HepG2 (cell line): ENCODE measurements around the gene FAM219A. TPM values are rescaled to one million over a fixed set of nuclear protein-coding genes. Genes with fewer than 3 reads are reported as not detected.

Source experiments
- AGO2 ChIP-seq: fragments of 200-400 bp; formaldehyde crosslinking; optimal IDR thresholded peaks from 2 replicates; pipeline ENCODE3; 2017; ENCODE audit warnings: mild to moderate bottlenecking, low read depth, low read length, moderate library complexity
- CCAR2 ChIP-seq: fragments of 200-400 bp; formaldehyde crosslinking; optimal IDR thresholded peaks from 2 replicates; pipeline ENCODE3; 2018; ENCODE audit warnings: low read depth, mild to moderate bottlenecking, low read length, moderate library complexity
- CHD4 ChIP-seq: fragments of 200-600 bp; sonication (generic); IDR thresholded peaks from 2 replicates; pipeline ENCODE4 v1.7.0; 2017; ENCODE audit warnings: mild to moderate bottlenecking, low read length, borderline replicate concordance
- GMEB1 ChIP-seq: sonication (generic); formaldehyde crosslinking; IDR thresholded peaks from 2 replicates; pipeline ENCODE4 v1.5.1; 2020; ENCODE audit warnings: missing genetic modification reagents, mild to moderate bottlenecking, borderline replicate concordance
- HMG20A ChIP-seq: IDR thresholded peaks from 2 replicates; pipeline ENCODE4 v1.6.1; 2016; ENCODE audit warnings: borderline replicate concordance
- KMT2A ChIP-seq: sonication (generic); formaldehyde crosslinking; IDR thresholded peaks from 2 replicates; pipeline ENCODE4 v1.4.0; 2020; ENCODE audit warnings: missing genetic modification reagents
- MZF1 ChIP-seq: sonication (generic); formaldehyde crosslinking; IDR thresholded peaks from 2 replicates; pipeline ENCODE4 v1.8.1; 2023; ENCODE audit warnings: mild to moderate bottlenecking, missing genetic modification reagents, borderline replicate concordance
- PCBP1 ChIP-seq: fragments of 200-400 bp; formaldehyde crosslinking; IDR thresholded peaks from 2 replicates; pipeline ENCODE4 v1.6.1; 2017; ENCODE audit warnings: mild to moderate bottlenecking, low read depth, low read length, borderline replicate concordance
- POLR2G ChIP-seq: fragments of 200-400 bp; formaldehyde crosslinking; IDR thresholded peaks from 2 replicates; pipeline ENCODE4 v1.6.1; 2018; ENCODE audit warnings: mild to moderate bottlenecking, low read depth, low read length, moderate library complexity
- RFX3 ChIP-seq: IDR thresholded peaks from 2 replicates; pipeline ENCODE4 v1.6.1; 2016; ENCODE audit warnings: missing biosample characterization, missing genetic modification reagents
- SAFB2 ChIP-seq: sonication (generic); formaldehyde crosslinking; IDR thresholded peaks from 2 replicates; pipeline ENCODE4 v1.5.1; 2020; ENCODE audit warnings: missing genetic modification reagents, low read depth, mild to moderate bottlenecking, borderline replicate concordance
- TCF12 ChIP-seq, 2 experiments: fragments of 450-650 bp in 1 of 2; sonication (generic) in 1 of 2; formaldehyde crosslinking in 1 of 2; IDR thresholded peaks; 2 replicates each; pipeline versions ENCODE4 v1.6.1 to v1.8.0; 2017 to 2022; ENCODE audit warnings: antibody characterized with exemption in 1 of 2, mild to moderate bottlenecking in 1 of 2, missing genetic modification reagents in 1 of 2, moderate library complexity in 1 of 2
- THAP9 ChIP-seq: sonication (generic); formaldehyde crosslinking; IDR thresholded peaks from 2 replicates; pipeline ENCODE4; 2020; ENCODE audit warnings: missing genetic modification reagents, mild to moderate bottlenecking, borderline replicate concordance
- WIZ ChIP-seq: sonication (generic); formaldehyde crosslinking; IDR thresholded peaks from 2 replicates; pipeline ENCODE4 v1.5.1; 2020; ENCODE audit warnings: mild to moderate bottlenecking, missing genetic modification reagents
- YEATS2 ChIP-seq: sonication (generic); formaldehyde crosslinking; IDR thresholded peaks from 2 replicates; pipeline ENCODE4 v1.4.0; 2020; ENCODE audit warnings: missing genetic modification reagents, borderline replicate concordance
- ZSCAN25 ChIP-seq: sonication (generic); formaldehyde crosslinking; IDR thresholded peaks from 2 replicates; pipeline ENCODE4 v1.8.0; 2022; ENCODE audit warnings: mild to moderate bottlenecking, missing genetic modification reagents
- polyA plus RNA-seq, 8 experiments: library from polyadenylated mRNA; depleted of rRNA in 3 of 8; stranded (reverse) in 7 of 8; unstranded in 1 of 8; fragments of >200 nt; fragmentation: Illumina TruSeq in 4 of 8; extraction: Trizol in 4 of 8; gene quantifications; 2 replicates each; pipeline versions ENCODE4 v1.2.1 to v1.2.3, GENCODE V29; 2011 to 2016; ENCODE audit warnings: low read depth in 4 of 8, missing spikeins in 1 of 8, mixed read lengths in 1 of 8; ENCODE audit not compliant: insufficient read depth in 1 of 8
- total RNA-seq, 5 experiments: library from RNA; depleted of rRNA; stranded (reverse); fragments of >200 nt; fragmentation: Illumina TruSeq; extraction: Trizol; gene quantifications; 2 replicates each; pipeline ENCODE4 v1.2.3, GENCODE V29; 2016; ENCODE audit warnings: low read depth in 1 of 5
- TF ChIP-seq, protein P1 (sequence below): sonication (generic); formaldehyde crosslinking; IDR thresholded peaks from 2 replicates; pipeline ENCODE4 v1.5.0; 2020; ENCODE audit warnings: missing genetic modification reagents
- TF ChIP-seq, protein P2 (sequence below): sonication (generic); formaldehyde crosslinking; IDR thresholded peaks from 2 replicates; pipeline ENCODE4 v1.4.0; 2020; ENCODE audit warnings: missing genetic modification reagents; ENCODE audit errors: not compliant biosample characterization
- TF ChIP-seq, protein P3 (sequence below): sonication (generic); formaldehyde crosslinking; IDR thresholded peaks from 2 replicates; pipeline ENCODE4 v1.4.0; 2020; ENCODE audit warnings: missing genetic modification reagents

Gene FAM219A
- total and polyA plus RNA-seq, 2 of the 13 experiments (the other 11 are each of a cell fraction or from before 2014, with no cell fraction given) = 3.9 to 6.4 TPM

GRCh38 chr9:34375901-34376595, 82.3 kb downstream of the FAM219A start (continued):
- TF ChIP-seq GMEB1 (no peak), YEATS2 (CRISPR knock-in tag) (no peak), KMT2A (CRISPR knock-in tag) (peak; percentile 50), CHD4 (no peak), WIZ (CRISPR knock-in tag) (no peak), SAFB2 (CRISPR knock-in tag) (no peak; the same call in 1 of the 2 replicates), CCAR2 (no peak), POLR2G (no peak), THAP9 (CRISPR knock-in tag) (peak; percentile 97), AGO2 (no peak), PCBP1 (0 out of 2 replicates have a peak, but pooled peaks have one; percentile 64), MZF1 (no peak), HMG20A (CRISPR knock-in tag) (0 out of 2 replicates have a peak, but pooled peaks have one; percentile 18), ZSCAN25 (CRISPR knock-in tag) (no peak), TCF12 (IDR thresholded peaks at IDR 0.05) (no peak), TCF12 (CRISPR knock-in tag; IDR thresholded peaks at IDR 0.05) (no peak; the same call in 1 of the 2 replicates), RFX3 (CRISPR knock-in tag) (no peak)
- TF ChIP-seq, protein P1, sequence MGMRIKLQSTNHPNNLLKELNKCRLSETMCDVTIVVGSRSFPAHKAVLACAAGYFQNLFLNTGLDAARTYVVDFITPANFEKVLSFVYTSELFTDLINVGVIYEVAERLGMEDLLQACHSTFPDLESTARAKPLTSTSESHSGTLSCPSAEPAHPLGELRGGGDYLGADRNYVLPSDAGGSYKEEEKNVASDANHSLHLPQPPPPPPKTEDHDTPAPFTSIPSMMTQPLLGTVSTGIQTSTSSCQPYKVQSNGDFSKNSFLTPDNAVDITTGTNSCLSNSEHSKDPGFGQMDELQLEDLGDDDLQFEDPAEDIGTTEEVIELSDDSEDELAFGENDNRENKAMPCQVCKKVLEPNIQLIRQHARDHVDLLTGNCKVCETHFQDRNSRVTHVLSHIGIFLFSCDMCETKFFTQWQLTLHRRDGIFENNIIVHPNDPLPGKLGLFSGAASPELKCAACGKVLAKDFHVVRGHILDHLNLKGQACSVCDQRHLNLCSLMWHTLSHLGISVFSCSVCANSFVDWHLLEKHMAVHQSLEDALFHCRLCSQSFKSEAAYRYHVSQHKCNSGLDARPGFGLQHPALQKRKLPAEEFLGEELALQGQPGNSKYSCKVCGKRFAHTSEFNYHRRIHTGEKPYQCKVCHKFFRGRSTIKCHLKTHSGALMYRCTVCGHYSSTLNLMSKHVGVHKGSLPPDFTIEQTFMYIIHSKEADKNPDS (CRISPR knock-in tag) = no peak
- TF ChIP-seq, protein P2, sequence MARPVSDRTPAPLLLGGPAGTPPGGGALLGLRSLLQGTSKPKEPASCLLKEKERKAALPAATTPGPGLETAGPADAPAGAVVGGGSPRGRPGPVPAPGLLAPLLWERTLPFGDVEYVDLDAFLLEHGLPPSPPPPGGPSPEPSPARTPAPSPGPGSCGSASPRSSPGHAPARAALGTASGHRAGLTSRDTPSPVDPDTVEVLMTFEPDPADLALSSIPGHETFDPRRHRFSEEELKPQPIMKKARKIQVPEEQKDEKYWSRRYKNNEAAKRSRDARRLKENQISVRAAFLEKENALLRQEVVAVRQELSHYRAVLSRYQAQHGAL = no peak
- TF ChIP-seq, protein P3, sequence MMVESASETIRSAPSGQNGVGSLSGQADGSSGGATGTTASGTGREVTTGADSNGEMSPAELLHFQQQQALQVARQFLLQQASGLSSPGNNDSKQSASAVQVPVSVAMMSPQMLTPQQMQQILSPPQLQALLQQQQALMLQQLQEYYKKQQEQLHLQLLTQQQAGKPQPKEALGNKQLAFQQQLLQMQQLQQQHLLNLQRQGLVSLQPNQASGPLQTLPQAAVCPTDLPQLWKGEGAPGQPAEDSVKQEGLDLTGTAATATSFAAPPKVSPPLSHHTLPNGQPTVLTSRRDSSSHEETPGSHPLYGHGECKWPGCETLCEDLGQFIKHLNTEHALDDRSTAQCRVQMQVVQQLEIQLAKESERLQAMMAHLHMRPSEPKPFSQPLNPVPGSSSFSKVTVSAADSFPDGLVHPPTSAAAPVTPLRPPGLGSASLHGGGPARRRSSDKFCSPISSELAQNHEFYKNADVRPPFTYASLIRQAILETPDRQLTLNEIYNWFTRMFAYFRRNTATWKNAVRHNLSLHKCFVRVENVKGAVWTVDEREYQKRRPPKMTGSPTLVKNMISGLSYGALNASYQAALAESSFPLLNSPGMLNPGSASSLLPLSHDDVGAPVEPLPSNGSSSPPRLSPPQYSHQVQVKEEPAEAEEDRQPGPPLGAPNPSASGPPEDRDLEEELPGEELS = peak; percentile 29; the same call in 1 of the 2 replicates
